ENCODE measurements around the gene ITPK1. TPM values are rescaled to one million over a fixed set of nuclear protein-coding genes. Genes with fewer than 3 reads are reported as not detected.

Gene ITPK1
- total RNA-seq, 1 experiment from 2014 or later, result 60.1 TPM

GRCh38 chr14:93042968-93043940, 72.5 kb downstream of the ITPK1 start:
- Histone ChIP-seq H3K36me3 (ENCODE audit: control insufficient read depth, insufficient read depth, low read length) (no peaks in the 10 kb centered on the region), H3K4me3 (ENCODE audit: low read depth, low read length) (no peak overlapping the region), H3K4me1 (peaks cover 80% of the 10 kb centered on the region), H3K27me3 (replicated peaks; ENCODE audit: control insufficient read depth, insufficient read depth, low read length) (no peaks in the 10 kb centered on the region), H3K9me3 (no peaks in the 10 kb centered on the region)
- no peaks in the 10 kb centered on the region for H3K27me3 Mint-ChIP-seq (ENCODE audit: insufficient read depth, unreplicated experiment)
- peak overlapping the region; percentile 54 for H3K4me3 Mint-ChIP-seq (ENCODE audit: unreplicated experiment)
- intact Hi-C loops (cut with micrococcal nuclease; ENCODE audit: unreplicated experiment), result no loop called here
- ChIA-PET CTCF (interaction anchor here (0.6 to 1.2 kb wide), 7 partner anchors 8 to 163 kb away, joined by 3 to 5 read pairs (median 3); partner anchors contain the start of genes GON7, ITPK1 and UBR7), POLR2A (interaction anchor here (1.6 kb wide), 1 partner anchor 71 kb away, joined by 10 read pairs; no protein-coding TSS in a partner anchor)
- peaks cover 49% of the 10 kb centered on the region for H3K4me1 Mint-ChIP-seq (ENCODE audit: low read depth, unreplicated experiment)
- peaks cover 21% of the 10 kb centered on the region for H3K36me3 Mint-ChIP-seq (ENCODE audit: insufficient read depth, unreplicated experiment)
- H3K27ac Mint-ChIP-seq (ENCODE audit: unreplicated experiment), result peak overlapping the region; percentile 90
- BruUV-seq (replicated peaks), result TSS peak; percentile 80
- no peaks in the 10 kb centered on the region for H3K9me3 Mint-ChIP-seq (ENCODE audit: unreplicated experiment)
- TF ChIP-seq CTCF (IDR thresholded peaks at IDR 0.05; ENCODE audit: insufficient read depth in 1 of 2, low read depth in 1 of 2, low read length in 1 of 2, severe bottlenecking in 1 of 2, unreplicated experiment in 1 of 2), result no peak
- peak; percentile 93 to 97 for DNase-seq

DNA sequence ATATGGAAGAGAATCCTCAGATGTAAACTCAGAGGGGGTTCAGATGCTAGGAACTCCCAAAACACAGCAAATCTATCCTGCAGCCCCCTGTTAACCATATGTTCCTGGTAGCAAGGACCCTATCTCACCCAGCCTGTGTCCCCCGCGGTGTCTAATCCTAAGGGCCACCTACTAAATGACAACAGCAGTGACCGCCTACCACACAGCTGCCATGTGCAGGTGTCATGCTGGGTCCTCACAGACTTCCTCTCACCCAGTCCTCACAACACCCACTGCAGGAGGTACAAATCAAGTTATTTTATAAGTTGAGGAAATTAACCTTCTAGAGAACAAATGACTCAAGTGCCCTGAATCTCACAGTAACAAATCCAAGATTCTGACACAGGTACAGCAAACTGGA, 73.9 kb downstream of the ITPK1 start:
- Mint-ChIP-seq H3K27ac (ENCODE audit: unreplicated experiment) (peak overlapping the region; percentile 90), H3K4me1 (ENCODE audit: low read depth, unreplicated experiment) (peaks cover 53% of the 10 kb centered on the region), H3K27me3 (ENCODE audit: insufficient read depth, unreplicated experiment) (no peaks in the 10 kb centered on the region), H3K36me3 (ENCODE audit: insufficient read depth, unreplicated experiment) (peaks cover 21% of the 10 kb centered on the region), H3K9me3 (ENCODE audit: unreplicated experiment) (no peaks in the 10 kb centered on the region), H3K4me3 (ENCODE audit: unreplicated experiment) (no peak overlapping the region)
- Histone ChIP-seq H3K27me3 (replicated peaks; ENCODE audit: control insufficient read depth, insufficient read depth, low read length) (no peaks in the 10 kb centered on the region), H3K36me3 (ENCODE audit: control insufficient read depth, insufficient read depth, low read length) (no peaks in the 10 kb centered on the region), H3K9me3 (no peaks in the 10 kb centered on the region), H3K4me3 (ENCODE audit: low read depth, low read length) (no peak overlapping the region), H3K4me1 (peaks cover 75% of the 10 kb centered on the region)
- POLR2A ChIA-PET, result no interaction called here
- intact Hi-C loops (cut with micrococcal nuclease; ENCODE audit: unreplicated experiment), result no loop called here
- no peak for DNase-seq
- no peak for TF ChIP-seq CTCF (IDR thresholded peaks at IDR 0.05; ENCODE audit: insufficient read depth in 1 of 2, low read depth in 1 of 2, low read length in 1 of 2, severe bottlenecking in 1 of 2, unreplicated experiment in 1 of 2)
- CTCF ChIA-PET, result interaction anchor here (1.0 kb wide), 1 partner anchor 73 kb away, joined by 3 read pairs; no protein-coding TSS in a partner anchor
- no TSS peak for BruUV-seq (replicated peaks)

DNA sequence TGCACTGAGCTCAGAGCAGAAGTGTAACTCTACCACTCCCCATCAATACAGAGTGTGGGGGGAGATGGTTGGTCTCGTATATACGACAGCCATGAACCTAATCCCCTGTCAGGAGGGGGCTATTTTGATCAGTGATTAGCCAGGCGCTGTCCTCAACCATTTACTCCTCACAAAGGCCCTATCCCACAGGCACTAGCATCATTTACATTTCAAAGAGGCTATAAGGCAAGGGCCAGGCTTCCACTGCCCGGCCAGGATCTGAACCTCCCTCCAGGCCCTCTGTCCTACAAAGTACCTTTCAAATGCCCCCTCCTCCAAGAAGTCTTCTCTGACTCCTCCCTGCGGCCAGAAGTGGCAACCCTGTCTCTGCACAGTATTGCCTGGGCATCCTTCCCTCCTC, 74.7 kb downstream of the ITPK1 start:
- no peaks in the 10 kb centered on the region for H3K9me3 ChIP-seq
- ChIA-PET CTCF (no interaction called here), POLR2A (interaction anchor here (0.7 kb wide), 1 partner anchor 31 kb away, joined by 4 read pairs; no protein-coding TSS in a partner anchor)
- H3K27ac Mint-ChIP-seq (ENCODE audit: unreplicated experiment), result peak overlapping the region; percentile 90
- no peaks in the 10 kb centered on the region for H3K36me3 ChIP-seq (ENCODE audit: control insufficient read depth, insufficient read depth, low read length)
- H3K27me3 Mint-ChIP-seq (ENCODE audit: insufficient read depth, unreplicated experiment), result no peaks in the 10 kb centered on the region
- H3K4me3 Mint-ChIP-seq (ENCODE audit: unreplicated experiment), result no peak overlapping the region
- H3K4me1 Mint-ChIP-seq (ENCODE audit: low read depth, unreplicated experiment), result peaks cover 48% of the 10 kb centered on the region
- no peak overlapping the region for H3K4me3 ChIP-seq (ENCODE audit: low read depth, low read length)
- peaks cover 77% of the 10 kb centered on the region for H3K4me1 ChIP-seq
- intact Hi-C loops (cut with micrococcal nuclease; ENCODE audit: unreplicated experiment), result no loop called here
- H3K9me3 Mint-ChIP-seq (ENCODE audit: unreplicated experiment), result no peaks in the 10 kb centered on the region
- no peak for TF ChIP-seq CTCF (IDR thresholded peaks at IDR 0.05; ENCODE audit: insufficient read depth in 1 of 2, low read depth in 1 of 2, low read length in 1 of 2, severe bottlenecking in 1 of 2, unreplicated experiment in 1 of 2)
- BruUV-seq (replicated peaks), result no TSS peak
- no peak for DNase-seq
- H3K27me3 ChIP-seq (replicated peaks; ENCODE audit: control insufficient read depth, insufficient read depth, low read length), result no peaks in the 10 kb centered on the region
- H3K36me3 Mint-ChIP-seq (ENCODE audit: insufficient read depth, unreplicated experiment), result peaks cover 16% of the 10 kb centered on the region
